Ectodermal cell (in vitro differentiated cells): ENCODE data around the gene SPACA7. TPM values are rescaled to one million over a fixed set of nuclear protein-coding genes. Genes with fewer than 3 reads are reported as not detected.

Experiments
- H3K27ac ChIP-seq: 2 replicates; pipeline ENCODE4 v1.7.0; 2013; ENCODE audit warnings: mild to moderate bottlenecking, low read depth, low read length; ENCODE audit not compliant: insufficient read depth, poor library complexity, severe bottlenecking
- H3K27me3 ChIP-seq: 2 replicates; pipeline ENCODE4 v1.7.0; 2013; ENCODE audit warnings: mild to moderate bottlenecking, low read length; ENCODE audit not compliant: insufficient read depth, control insufficient read depth, poor library complexity, severe bottlenecking
- H3K36me3 ChIP-seq: one replicate; pipeline ENCODE4 v1.7.0; 2013; ENCODE audit warnings: low read length; ENCODE audit not compliant: control insufficient read depth, insufficient read depth
- H3K4me1 ChIP-seq: one replicate; pipeline ENCODE4 v1.7.0; 2013; ENCODE audit warnings: low read length; ENCODE audit not compliant: control insufficient read depth, insufficient read depth
- H3K4me3 ChIP-seq: 2 replicates; pipeline ENCODE4 v1.7.0; 2013; ENCODE audit warnings: low read depth, low read length, control low read depth; ENCODE audit not compliant: insufficient read depth
- H3K9me3 ChIP-seq: 2 replicates; pipeline ENCODE4 v1.7.0; 2013; ENCODE audit warnings: mild to moderate bottlenecking, low read length, moderate library complexity; ENCODE audit not compliant: control insufficient read depth
- WGBS, 2 experiments: methylation state at CpG; one replicate each; pipeline ENCODE4 v1.1.7; 2013; ENCODE audit warnings: missing lambda C conversion rate in 2 of 2; 5-methylcytosine and 5-hydroxymethylcytosine counted together
- polyA plus RNA-seq, 4 experiments: library from polyadenylated mRNA; stranded (reverse); fragments of 50-300 nt; gene quantifications; one replicate each; pipeline ENCODE4 v1.2.3, GENCODE V29; 2013

Gene SPACA7, protein sequence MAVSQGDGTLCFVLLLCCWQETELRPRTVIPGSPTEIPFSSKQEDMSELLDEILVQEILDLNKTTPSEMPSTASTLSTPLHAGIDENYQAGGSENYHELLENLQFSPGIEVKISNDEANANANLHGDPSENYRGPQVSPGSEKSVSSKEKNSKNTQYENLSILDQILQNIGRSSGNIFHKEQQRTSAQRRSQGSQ
- polyA plus RNA-seq (2013, experiment 1 of 4), result not detected
- not detected for polyA plus RNA-seq (2013, experiment 2 of 4)
- not detected for polyA plus RNA-seq (2013, experiment 3 of 4)
- polyA plus RNA-seq (2013, experiment 4 of 4), result not detected

DNA sequence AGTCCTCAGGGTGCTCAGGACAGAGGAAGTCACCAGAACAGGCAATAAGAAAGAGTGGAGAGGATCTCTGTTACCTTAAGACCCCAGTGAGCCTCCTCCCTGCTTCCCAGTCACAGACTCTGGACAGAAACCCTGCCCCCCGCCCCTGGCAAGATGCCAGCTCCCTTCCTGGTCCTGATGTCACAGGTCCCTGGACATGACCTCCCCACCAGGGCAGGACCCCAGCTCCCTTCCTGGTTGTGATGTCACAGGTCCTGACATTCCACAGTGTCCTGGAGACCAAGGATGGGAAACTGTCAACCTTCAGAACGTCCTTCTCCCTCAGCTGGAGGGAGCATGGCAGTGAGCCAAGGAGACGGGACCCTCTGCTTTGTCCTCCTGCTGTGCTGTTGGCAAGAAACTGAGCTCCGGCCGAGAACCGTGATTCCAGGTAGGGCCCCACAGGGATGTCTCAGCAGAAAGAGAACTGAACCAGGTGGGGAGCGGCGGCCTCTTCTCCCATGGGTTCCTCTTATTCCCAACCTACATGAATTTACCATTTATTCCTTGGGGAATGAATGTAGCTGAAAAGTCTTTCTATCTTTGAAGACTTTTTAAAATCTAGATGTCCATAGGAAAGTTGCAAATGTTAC, at the start of gene SPACA7:
SPACA7 (plus strand) TSS at position 306 of the 632 bp plus-strand sequence; CDS start at position 337, 31 bp downstream.
- 89 to 92% methylated on average over 6 to 7 of the region's 8 CpGs for WGBS, 2 experiments
- H3K4me1 ChIP-seq, result no peaks in the 10 kb centered on the region
- H3K9me3 ChIP-seq, result no peaks in the 10 kb centered on the region
- H3K4me3 ChIP-seq, result no peak within 1 kb of the TSS
- H3K36me3 ChIP-seq, result no peaks in the 10 kb centered on the region
- no peak within 1 kb of the TSS for H3K27ac ChIP-seq
- H3K27me3 ChIP-seq, result no peaks in the 10 kb centered on the region

DNA sequence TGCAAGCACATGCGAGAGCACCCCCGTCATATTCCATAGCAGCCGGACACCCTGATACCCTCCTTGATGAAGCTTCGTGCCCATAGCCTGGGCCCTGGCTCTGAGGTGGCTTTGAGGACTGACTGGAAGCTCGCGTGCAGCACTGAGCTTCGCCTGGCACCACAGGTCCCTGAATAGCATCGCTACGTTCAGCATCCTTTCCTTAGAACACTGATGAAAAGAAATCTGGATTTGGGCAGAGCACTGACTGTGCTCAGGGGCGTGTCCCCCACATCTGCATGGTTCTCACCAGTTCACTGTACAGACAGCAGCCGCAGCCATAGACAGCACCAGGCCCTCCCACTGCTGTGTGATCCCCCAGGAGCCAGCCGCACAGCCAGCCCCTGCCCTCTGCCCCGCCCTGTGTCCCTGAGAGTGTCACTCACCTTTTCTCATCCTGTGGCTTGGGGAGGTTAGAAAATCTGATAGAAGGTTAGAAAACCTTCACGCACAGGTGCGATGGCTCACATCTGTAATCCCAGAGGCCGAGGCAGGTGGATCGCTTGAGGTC, 49.3 kb upstream of the SPACA7 start:
- no peak overlapping the region for H3K4me3 ChIP-seq
- WGBS, 2 experiments, result 89% methylated on average over 17 of the region's 17 CpGs
- no peaks in the 10 kb centered on the region for H3K27me3 ChIP-seq

DNA sequence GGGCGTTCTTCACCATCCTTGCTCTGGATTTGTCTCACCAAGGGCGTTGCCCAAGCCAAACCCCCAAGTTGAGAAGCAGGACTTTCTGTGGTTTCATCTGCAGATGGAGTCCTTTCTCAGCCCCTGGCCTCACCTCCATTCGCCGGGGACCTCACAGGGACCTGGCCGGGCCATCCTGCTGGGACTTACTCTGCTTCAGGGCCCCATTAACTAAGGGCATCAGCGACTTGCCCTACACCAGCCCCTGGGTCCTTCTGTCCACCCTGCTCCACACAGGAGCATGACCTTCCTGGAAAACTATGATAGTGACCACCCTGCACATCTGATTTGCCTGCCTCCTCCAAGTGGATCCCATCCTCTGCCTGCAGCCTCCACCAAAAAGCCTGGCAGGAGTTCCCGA, 47.2 kb upstream of the SPACA7 start:
- no peak overlapping the region for H3K27ac ChIP-seq
- no peak overlapping the region for H3K4me3 ChIP-seq
- H3K9me3 ChIP-seq, result no peaks in the 10 kb centered on the region
- H3K27me3 ChIP-seq, result no peaks in the 10 kb centered on the region
- WGBS, 2 experiments, result 90 to 92% methylated on average over 7 of the region's 7 CpGs
- no peaks in the 10 kb centered on the region for H3K36me3 ChIP-seq
- peaks cover 4% of the 10 kb centered on the region for H3K4me1 ChIP-seq

More for the DNA sequence above, 49.3 kb upstream of the SPACA7 start:
- Histone ChIP-seq H3K9me3 (no peaks in the 10 kb centered on the region), H3K27ac (no peak overlapping the region), H3K36me3 (no peaks in the 10 kb centered on the region), H3K4me1 (peaks cover 4% of the 10 kb centered on the region)

DNA sequence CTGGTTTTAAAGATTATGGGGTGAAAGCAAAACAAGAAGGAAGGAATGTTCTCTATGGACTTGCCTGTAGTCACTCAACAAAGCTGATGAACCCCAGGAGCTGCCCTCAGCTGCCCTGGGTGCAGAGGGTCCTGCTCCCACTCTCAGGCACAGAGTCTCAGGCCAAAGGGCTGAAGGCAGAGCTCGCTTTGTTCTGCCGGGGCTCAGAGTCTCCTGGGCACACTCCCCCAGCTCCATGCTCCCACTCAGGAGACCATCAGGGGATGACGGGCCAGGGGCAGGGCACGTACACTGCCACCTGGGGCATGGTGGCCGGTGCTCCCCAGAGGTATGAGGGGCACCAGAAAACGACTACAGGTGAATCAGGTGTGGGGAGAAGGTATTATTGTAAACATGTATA, 46.8 kb upstream of the SPACA7 start:
- Histone ChIP-seq H3K27ac (no peak overlapping the region), H3K4me3 (no peak overlapping the region), H3K27me3 (no peaks in the 10 kb centered on the region), H3K9me3 (no peaks in the 10 kb centered on the region), H3K36me3 (no peaks in the 10 kb centered on the region), H3K4me1 (no peaks in the 10 kb centered on the region)
- WGBS, 2 experiments, result 95% methylated on average over 6 of the region's 6 CpGs

DNA sequence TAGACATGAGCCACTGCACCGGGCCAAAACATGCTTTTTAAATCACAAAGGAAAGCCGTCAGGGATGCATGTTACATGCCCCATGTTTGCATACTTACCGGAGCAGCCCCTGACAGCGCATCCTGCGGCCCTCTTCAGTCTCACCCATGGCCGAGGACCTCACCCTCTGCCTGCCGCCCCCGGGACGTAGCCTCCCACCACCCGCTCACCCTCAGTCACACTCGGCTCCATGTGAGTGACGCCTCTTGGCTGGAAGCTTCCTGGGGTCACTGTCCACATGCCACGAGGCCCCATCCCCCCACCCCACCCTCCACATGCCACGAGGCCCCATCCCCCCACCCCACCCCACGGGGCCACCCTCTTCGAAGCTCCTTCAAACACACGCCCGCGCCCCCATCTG, 46.1 kb upstream of the SPACA7 start:
- H3K9me3 ChIP-seq, result no peaks in the 10 kb centered on the region
- 86 to 90% methylated on average over 17 to 18 of the region's 19 CpGs for WGBS, 2 experiments
- no peak overlapping the region for H3K4me3 ChIP-seq
- no peak overlapping the region for H3K27ac ChIP-seq
- H3K36me3 ChIP-seq, result no peaks in the 10 kb centered on the region
- no peaks in the 10 kb centered on the region for H3K27me3 ChIP-seq
- no peaks in the 10 kb centered on the region for H3K4me1 ChIP-seq

DNA sequence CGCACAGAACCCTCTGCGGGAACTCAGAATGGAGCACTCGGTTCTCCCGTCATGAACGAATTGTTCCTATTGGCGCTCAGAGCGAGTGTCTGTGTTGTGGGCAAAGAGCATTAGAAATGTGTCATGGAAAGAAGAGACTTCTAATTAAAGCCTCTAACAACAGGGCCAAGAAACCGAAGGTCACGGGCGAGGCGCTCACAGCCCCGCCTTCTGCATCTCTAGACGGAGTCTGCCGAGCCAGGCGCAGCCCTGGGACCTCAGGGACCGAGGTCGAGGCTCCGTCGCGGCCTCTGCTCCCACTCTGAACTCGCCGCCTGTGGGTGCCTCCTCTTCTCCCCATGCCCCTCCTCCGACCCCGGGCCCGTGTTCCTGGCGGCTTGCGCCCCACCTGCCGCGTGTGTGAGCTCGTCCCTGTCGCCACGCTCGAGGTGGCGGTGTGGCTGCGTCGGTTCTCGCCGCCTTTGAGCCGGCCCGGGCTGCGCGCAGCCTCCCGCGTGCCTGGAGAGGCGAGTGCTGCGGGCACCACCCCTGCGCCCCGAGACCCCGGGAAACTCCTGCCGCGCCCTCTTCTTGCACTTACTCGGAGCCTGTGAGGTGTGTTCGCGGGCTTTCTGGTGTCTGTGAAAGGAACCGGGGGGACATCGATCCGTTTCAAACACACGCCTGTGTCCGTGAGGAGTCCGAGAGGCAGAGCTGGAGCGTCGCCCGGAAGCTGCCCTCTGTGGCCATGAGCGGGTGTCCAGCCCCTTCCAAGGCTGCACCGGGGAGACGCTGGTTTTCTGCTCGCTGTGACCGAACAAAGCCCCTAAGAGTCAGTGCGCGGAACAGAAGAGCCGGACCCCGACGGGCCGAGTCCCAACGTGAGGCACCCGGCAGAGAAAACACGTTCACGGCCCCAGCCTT, 45.4 kb upstream of the SPACA7 start:
- WGBS, 2 experiments, result 94% methylated on average over 78 of the region's 78 CpGs
- Histone ChIP-seq H3K9me3 (no peaks in the 10 kb centered on the region), H3K27me3 (no peaks in the 10 kb centered on the region), H3K4me3 (no peak overlapping the region), H3K4me1 (no peaks in the 10 kb centered on the region), H3K27ac (no peak overlapping the region), H3K36me3 (no peaks in the 10 kb centered on the region)

DNA sequence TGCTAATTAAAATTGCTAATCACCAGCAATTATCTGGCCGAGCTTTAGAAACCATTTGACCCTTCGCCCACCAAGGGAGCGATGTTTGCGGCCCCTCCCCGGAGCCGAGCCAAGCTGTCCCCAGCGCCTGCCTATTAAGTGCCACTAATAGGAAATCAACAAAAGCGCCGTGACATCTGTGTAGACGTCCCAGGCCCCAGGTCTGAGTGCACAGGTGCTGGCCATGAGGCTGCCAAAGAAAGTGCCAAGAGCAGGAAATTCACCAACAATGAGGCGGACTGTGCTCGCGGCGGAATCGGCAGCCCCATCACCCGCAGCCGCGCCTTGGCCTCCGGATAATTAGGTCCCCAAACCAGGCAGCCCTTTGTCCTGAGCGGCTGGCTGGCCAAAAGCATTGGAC, 44.5 kb upstream of the SPACA7 start:
- H3K27me3 ChIP-seq, result no peaks in the 10 kb centered on the region
- no peak overlapping the region for H3K27ac ChIP-seq
- 86 to 88% methylated on average over 20 of the region's 20 CpGs for WGBS, 2 experiments
- no peaks in the 10 kb centered on the region for H3K4me1 ChIP-seq
- no peaks in the 10 kb centered on the region for H3K9me3 ChIP-seq
- no peaks in the 10 kb centered on the region for H3K36me3 ChIP-seq
- no peak overlapping the region for H3K4me3 ChIP-seq

DNA sequence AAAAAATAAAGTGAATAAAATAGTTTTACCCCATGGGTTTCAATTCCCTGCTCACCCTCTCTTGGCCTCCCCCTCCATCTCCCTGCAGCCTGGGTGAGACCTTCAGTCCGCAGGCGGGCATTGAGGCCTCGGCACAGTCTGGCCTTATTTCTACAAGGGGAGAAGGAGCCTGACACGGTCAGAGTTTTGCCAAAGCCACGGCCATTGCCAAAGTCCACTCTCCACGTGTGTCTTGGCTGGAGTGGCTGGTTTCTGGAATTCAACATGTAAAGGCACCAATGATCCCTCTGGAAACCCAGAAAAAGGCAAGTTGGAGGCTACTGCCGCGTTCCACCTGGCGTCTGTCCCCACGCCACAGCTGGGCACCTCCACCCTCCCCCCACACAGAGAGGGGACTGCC, 43.4 kb upstream of the SPACA7 start:
- WGBS, 2 experiments, result 94 to 96% methylated on average over 10 of the region's 10 CpGs
- no peaks in the 10 kb centered on the region for H3K4me1 ChIP-seq

DNA sequence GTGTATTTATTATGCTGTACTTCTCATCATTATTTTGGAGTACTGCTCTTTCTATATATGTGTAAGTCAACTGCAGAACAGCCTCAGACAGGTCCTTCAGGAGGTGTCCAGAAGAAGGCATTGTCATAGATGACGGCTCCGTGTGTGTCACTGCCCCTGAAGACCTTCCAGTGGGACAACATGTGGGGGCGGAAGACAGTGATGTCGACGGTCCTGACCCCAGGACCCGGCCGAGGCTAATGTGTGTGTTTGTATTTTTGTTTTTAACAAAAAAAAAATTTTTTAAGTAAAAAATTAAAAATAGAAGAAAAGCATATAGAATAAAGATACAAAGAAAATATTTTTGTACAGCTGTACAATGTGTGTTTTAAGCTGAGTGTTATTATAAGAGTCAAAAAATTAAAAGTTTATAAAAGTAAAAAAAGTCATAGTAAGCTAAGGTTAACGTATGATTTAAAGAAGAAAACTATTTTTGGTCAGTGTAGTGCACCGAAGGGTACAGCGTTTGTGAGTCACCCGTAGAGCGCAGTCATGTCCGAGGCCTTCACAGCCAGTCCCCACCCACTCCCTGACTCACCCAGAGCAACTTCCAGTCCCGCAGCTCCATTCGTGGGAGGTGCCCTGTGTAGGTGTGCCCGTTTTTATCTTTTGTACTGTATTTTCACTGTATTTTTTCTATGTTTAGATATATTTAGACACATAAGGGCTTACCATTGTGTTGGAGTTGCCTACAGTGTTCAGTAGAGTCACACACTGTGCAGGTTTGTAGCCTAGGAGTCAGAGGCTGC, 42.2 kb upstream of the SPACA7 start:
- H3K27me3 ChIP-seq, result no peaks in the 10 kb centered on the region
- H3K36me3 ChIP-seq, result no peaks in the 10 kb centered on the region
- H3K4me1 ChIP-seq, result no peaks in the 10 kb centered on the region
- 90 to 94% methylated on average over 15 to 16 of the region's 16 CpGs for WGBS, 2 experiments
- H3K4me3 ChIP-seq, result no peak overlapping the region
- H3K9me3 ChIP-seq, result no peaks in the 10 kb centered on the region
- H3K27ac ChIP-seq, result no peak overlapping the region

More for the DNA sequence above, 43.4 kb upstream of the SPACA7 start:
- Histone ChIP-seq H3K27ac (no peak overlapping the region), H3K27me3 (no peaks in the 10 kb centered on the region), H3K36me3 (no peaks in the 10 kb centered on the region), H3K9me3 (no peaks in the 10 kb centered on the region), H3K4me3 (no peak overlapping the region)
